ENCODE results near the gene CMTM1. TPM values are rescaled to one million over a fixed set of nuclear protein-coding genes. Genes with fewer than 3 reads are reported as not detected.

CMTM1 gene
- total and polyA plus RNA-seq, 2 experiments from 2014 or later: 1.4 to 1.9 TPM

GRCh38 chr16:66516808-66517585 is 49.2 kb upstream of the CMTM1 start:
- no peak overlapping the region for H3K4me3 Mint-ChIP-seq
- H3K27me3 Mint-ChIP-seq (ENCODE audit: insufficient read depth, low read depth, poor library complexity): peaks cover 6% of the 10 kb centered on the region
- no peaks in the 10 kb centered on the region for H3K27me3 ChIP-seq (ENCODE audit: insufficient read depth)
- no peaks in the 10 kb centered on the region for H3K9me2 ChIP-seq (ENCODE audit: insufficient read depth)
- DNase-seq (ENCODE audit: low spot score) (no peak), ATAC-seq (no peak)
- peaks cover 8% of the 10 kb centered on the region for H3K4me1 ChIP-seq (ENCODE audit: insufficient read depth)
- H3K36me3 ChIP-seq (ENCODE audit: insufficient read depth): no peaks in the 10 kb centered on the region
- no peak overlapping the region for H3K4me3 ChIP-seq
- H3K27ac ChIP-seq (ENCODE audit: low read depth): no peak overlapping the region
- peak overlapping the region; percentile 81 for H3K27ac Mint-ChIP-seq
- H3K9me3 Mint-ChIP-seq: no peaks in the 10 kb centered on the region; the same call in 2 of the 3 replicates
- peaks cover 28% of the 10 kb centered on the region for H3K4me1 Mint-ChIP-seq
- H4K20me1 ChIP-seq (replicated peaks; ENCODE audit: insufficient read depth): no peaks in the 10 kb centered on the region
- no peak for TF ChIP-seq ZNF462 (CRISPR knock-in tag; IDR thresholded peaks at IDR 0.05)
- TF ChIP-seq JUNB (IDR thresholded peaks at IDR 0.05; ENCODE audit: unreplicated experiment): no peak
- TF ChIP-seq CREB1 (CRISPR knock-in tag; IDR thresholded peaks at IDR 0.05; ENCODE audit: low read depth): no peak
- no peak for TF ChIP-seq NANOG (IDR thresholded peaks at IDR 0.05; ENCODE audit: borderline replicate concordance)
- no peak for TF ChIP-seq CTCF (conservative IDR thresholded peaks at IDR 0.05; ENCODE audit: low read depth in 2 of 2)
- TF ChIP-seq ZNF331 (CRISPR knock-in tag; IDR thresholded peaks at IDR 0.05; ENCODE audit: low read depth): no peak
- TF ChIP-seq ZNF114 (CRISPR knock-in tag; IDR thresholded peaks at IDR 0.05): no peak
- TF ChIP-seq REST (IDR thresholded peaks at IDR 0.05; ENCODE audit: unreplicated experiment): no peak
- TF ChIP-seq POLR2AphosphoS5 (IDR thresholded peaks at IDR 0.05; ENCODE audit: low read depth): no peak
- no peak for TF ChIP-seq ETS1 (IDR thresholded peaks at IDR 0.05)
- TF ChIP-seq EZH2phosphoT487 (IDR thresholded peaks at IDR 0.05; ENCODE audit: unreplicated experiment): no peak
- no peak for TF ChIP-seq STAT1 (IDR thresholded peaks at IDR 0.05; ENCODE audit: unreplicated experiment)
- no peak for TF ChIP-seq EZH2 (IDR thresholded peaks at IDR 0.05; ENCODE audit: low read depth, unreplicated experiment)
- H2AFZ ChIP-seq: no peak overlapping the region
- no peak overlapping the region for H3K4me2 ChIP-seq
- H3K79me2 ChIP-seq (replicated peaks; ENCODE audit: insufficient read depth): no peaks in the 10 kb centered on the region
- H3K36me3 Mint-ChIP-seq (ENCODE audit: low read depth): peaks cover 23% of the 10 kb centered on the region
- no peaks in the 10 kb centered on the region for H3F3A ChIP-seq (replicated peaks; ENCODE audit: low read depth)
